ENCODE data around the gene ATIC.

Gene ATIC

GRCh38 chr2:215377283-215377682, 65.4 kb downstream of the ATIC start:
- no peak for DNase-seq

- no peak for DNase-seq
Measured at GRCh38 chr2:215378045-215378444, 66.2 kb downstream of the ATIC start.

GRCh38 chr2:215379039-215379438, 67.2 kb downstream of the ATIC start:
- no peak for DNase-seq

GRCh38 chr2:215379948-215380347, 68.1 kb downstream of the ATIC start:
- DNase-seq: no peak

- no peak for DNase-seq
Measured at GRCh38 chr2:215380699-215381098, 68.8 kb downstream of the ATIC start.

- DNase-seq: no peak
Measured at GRCh38 chr2:215382011-215382410, 70.2 kb downstream of the ATIC start.

GRCh38 chr2:215382480-215382879, 70.6 kb downstream of the ATIC start:
- no peak for DNase-seq

- no peak for DNase-seq
Measured at GRCh38 chr2:215383652-215384279, 71.9 kb downstream of the ATIC start.

- no peak for DNase-seq
Measured at GRCh38 chr2:215384710-215385109, 72.9 kb downstream of the ATIC start.

- DNase-seq: no peak
Measured at GRCh38 chr2:215386566-215386965, 74.7 kb downstream of the ATIC start.

- DNase-seq: no peak
Measured at GRCh38 chr2:215388002-215388728, 76.3 kb downstream of the ATIC start.

- DNase-seq: no peak
Measured at GRCh38 chr2:215390550-215390913, 78.7 kb downstream of the ATIC start.

- DNase-seq: no peak
Measured at GRCh38 chr2:215391531-215391930, 79.7 kb downstream of the ATIC start.

GRCh38 chr2:215392164-215392563, 80.3 kb downstream of the ATIC start:
- no peak for DNase-seq

GRCh38 chr2:215392687-215393270, 80.9 kb downstream of the ATIC start:
- no peak for DNase-seq

- no peak for DNase-seq
Measured at GRCh38 chr2:215394102-215394805, 82.4 kb downstream of the ATIC start.

GRCh38 chr2:215395687-215396460, 84.0 kb downstream of the ATIC start:
- no peak for DNase-seq

GRCh38 chr2:215396595-215397313, 84.9 kb downstream of the ATIC start:
- DNase-seq: no peak

- DNase-seq: no peak
Measured at GRCh38 chr2:215397632-215398341, 85.9 kb downstream of the ATIC start.

GRCh38 chr2:215399067-215399716, 87.3 kb downstream of the ATIC start:
- DNase-seq: no peak

All from CD4-positive, alpha-beta T cell treated with Interleukin-12 subunit alpha and Interleukin-12 subunit beta, for 1 hour (primary cell).